OCI-LY1 (cell line): ENCODE measurements around the gene ZNF618.

ENCODE experiments used
- H2AFZ ChIP-seq: fragments of 200-600 bp; sonication (generic), shearing (Covaris generic); 2 replicates; pipeline ENCODE4 v1.6.0; 2014; ENCODE audit warnings: antibody characterized with exemption, mild to moderate bottlenecking, low read length
- H3F3A ChIP-seq: fragments of 200-600 bp; sonication (generic), shearing (Covaris generic); 2 replicates; pipeline ENCODE4 v1.6.0; 2014; ENCODE audit warnings: mild to moderate bottlenecking, antibody characterized with exemption, low read length, moderate library complexity; ENCODE audit not compliant: insufficient read depth
- H3K27ac ChIP-seq: fragments of 200-600 bp; sonication (generic); 2 replicates; pipeline ENCODE4 v1.5.1; 2014; ENCODE audit warnings: low read length, mixed run types, mild to moderate bottlenecking, low read depth; ENCODE audit not compliant: poor library complexity, severe bottlenecking
- H3K27me3 ChIP-seq: fragments of 200-600 bp; sonication (generic); 2 replicates; pipeline ENCODE4 v1.6.0; 2014; ENCODE audit warnings: antibody characterized with exemption, mild to moderate bottlenecking, low read length, moderate library complexity; ENCODE audit not compliant: insufficient read depth
- H3K36me3 ChIP-seq: fragments of 200-600 bp; sonication (generic); 2 replicates; pipeline ENCODE4 v1.6.1; 2014; ENCODE audit warnings: mild to moderate bottlenecking, antibody characterized with exemption, low read length, moderate library complexity, mixed read lengths; ENCODE audit not compliant: insufficient read depth
- H3K4me1 ChIP-seq: fragments of 200-600 bp; sonication (generic); 2 replicates; pipeline ENCODE4 v1.5.1; 2014; ENCODE audit warnings: mild to moderate bottlenecking, low read length, moderate library complexity; ENCODE audit not compliant: insufficient read depth, severe bottlenecking
- H3K4me2 ChIP-seq: fragments of 200-600 bp; sonication (generic), shearing (Covaris generic); 2 replicates; pipeline ENCODE4 v1.6.1; 2014; ENCODE audit warnings: low read length
- H3K4me3 ChIP-seq: fragments of 200-600 bp; sonication (generic); 2 replicates; pipeline ENCODE4 v1.5.1; 2014; ENCODE audit warnings: low read length, low read depth, mild to moderate bottlenecking, mixed read lengths; ENCODE audit not compliant: poor library complexity, severe bottlenecking
- H3K79me2 ChIP-seq: fragments of 200-600 bp; shearing (Covaris generic); 2 replicates; pipeline ENCODE4 v1.6.1; 2016; ENCODE audit warnings: mixed run types, low read length, mixed read lengths; ENCODE audit not compliant: insufficient read depth
- H3K9ac ChIP-seq: fragments of 200-600 bp; sonication (generic), shearing (Covaris generic); 2 replicates; pipeline ENCODE4 v1.6.1; 2014; ENCODE audit warnings: mild to moderate bottlenecking, low read length, mixed read lengths
- H3K9me2 ChIP-seq: fragments of 200-600 bp; sonication (generic), shearing (Covaris generic); 2 replicates; pipeline ENCODE4 v1.6.1; 2014; ENCODE audit warnings: low read depth, mild to moderate bottlenecking, low read length, mixed read lengths
- H3K9me3 ChIP-seq: fragments of 200-600 bp; shearing (Covaris generic); 2 replicates; pipeline ENCODE4 v1.6.1; 2014; ENCODE audit warnings: low read length, mixed read lengths
- H4K20me1 ChIP-seq: fragments of 200-600 bp; sonication (generic), shearing (Covaris generic); 2 replicates; pipeline ENCODE4 v1.6.0; 2016; ENCODE audit warnings: mild to moderate bottlenecking, low read length; ENCODE audit not compliant: insufficient read depth
- EZH2 ChIP-seq: fragments of 200-600 bp; sonication (generic), shearing (Covaris generic); IDR thresholded peaks from 2 replicates; pipeline ENCODE4 v1.8.0; 2017; ENCODE audit warnings: borderline replicate concordance, mixed run types, mild to moderate bottlenecking, antibody characterized with exemption, low read length, moderate library complexity, mixed read lengths
- TF ChIP-seq, protein P1 (sequence below): fragments of 200-600 bp; sonication (generic), shearing (Covaris generic); IDR thresholded peaks from 2 replicates; pipeline ENCODE4 v1.5.1; 2017; ENCODE audit warnings: mild to moderate bottlenecking, antibody characterized with exemption, low read length, moderate library complexity, mixed read lengths

ZNF618 gene

DNA sequence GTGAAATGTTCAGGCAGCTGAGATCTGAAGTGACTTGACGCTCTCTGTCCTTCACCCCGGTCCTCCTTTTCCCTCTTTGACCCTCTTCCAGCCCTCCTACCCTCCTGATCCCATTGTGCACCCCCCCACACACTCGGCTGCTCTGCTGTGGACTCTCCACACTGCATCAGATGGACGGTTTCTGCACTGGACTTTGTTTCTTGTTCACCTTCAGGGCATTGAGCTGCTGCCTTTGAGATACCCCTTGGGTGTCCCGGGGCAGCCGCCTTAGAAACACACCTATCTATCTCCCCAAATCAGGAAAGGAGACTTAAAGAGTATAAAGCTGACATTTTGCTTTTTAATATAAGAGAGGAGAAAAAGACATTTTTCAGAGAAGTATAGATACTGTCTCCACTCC lies 174.5 kb downstream of the ZNF618 start:
- no peak overlapping the region for H3K4me2 ChIP-seq
- H4K20me1 ChIP-seq = no peaks in the 10 kb centered on the region
- no peaks in the 10 kb centered on the region for H3K9me2 ChIP-seq

GRCh38 chr9:114051281-114051680 lies 175.2 kb downstream of the ZNF618 start:
- Histone ChIP-seq H3K9me3 (no peaks in the 10 kb centered on the region), H3K27ac (no peak overlapping the region), H3K4me1 (no peaks in the 10 kb centered on the region), H3K4me3 (no peak overlapping the region), H2AFZ (no peak overlapping the region), H3K9me2 (no peaks in the 10 kb centered on the region), H3K27me3 (no peaks in the 10 kb centered on the region), H3K36me3 (no peaks in the 10 kb centered on the region), H3K79me2 (no peaks in the 10 kb centered on the region), H3F3A (no peaks in the 10 kb centered on the region), H3K4me2 (no peak overlapping the region), H3K9ac (no peak overlapping the region), H4K20me1 (no peaks in the 10 kb centered on the region)
- TF ChIP-seq, protein P1, sequence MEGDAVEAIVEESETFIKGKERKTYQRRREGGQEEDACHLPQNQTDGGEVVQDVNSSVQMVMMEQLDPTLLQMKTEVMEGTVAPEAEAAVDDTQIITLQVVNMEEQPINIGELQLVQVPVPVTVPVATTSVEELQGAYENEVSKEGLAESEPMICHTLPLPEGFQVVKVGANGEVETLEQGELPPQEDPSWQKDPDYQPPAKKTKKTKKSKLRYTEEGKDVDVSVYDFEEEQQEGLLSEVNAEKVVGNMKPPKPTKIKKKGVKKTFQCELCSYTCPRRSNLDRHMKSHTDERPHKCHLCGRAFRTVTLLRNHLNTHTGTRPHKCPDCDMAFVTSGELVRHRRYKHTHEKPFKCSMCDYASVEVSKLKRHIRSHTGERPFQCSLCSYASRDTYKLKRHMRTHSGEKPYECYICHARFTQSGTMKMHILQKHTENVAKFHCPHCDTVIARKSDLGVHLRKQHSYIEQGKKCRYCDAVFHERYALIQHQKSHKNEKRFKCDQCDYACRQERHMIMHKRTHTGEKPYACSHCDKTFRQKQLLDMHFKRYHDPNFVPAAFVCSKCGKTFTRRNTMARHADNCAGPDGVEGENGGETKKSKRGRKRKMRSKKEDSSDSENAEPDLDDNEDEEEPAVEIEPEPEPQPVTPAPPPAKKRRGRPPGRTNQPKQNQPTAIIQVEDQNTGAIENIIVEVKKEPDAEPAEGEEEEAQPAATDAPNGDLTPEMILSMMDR = no peak
- no peak for TF ChIP-seq EZH2

More for the DNA sequence above, 174.5 kb downstream of the ZNF618 start:
- H3K4me1 ChIP-seq = no peaks in the 10 kb centered on the region
- no peaks in the 10 kb centered on the region for H3K9me3 ChIP-seq
- no peak overlapping the region for H3K4me3 ChIP-seq
- no peaks in the 10 kb centered on the region for H3K27me3 ChIP-seq
- H2AFZ ChIP-seq = no peak overlapping the region
- H3K27ac ChIP-seq = no peak overlapping the region
- H3K36me3 ChIP-seq = no peaks in the 10 kb centered on the region
- H3F3A ChIP-seq = no peaks in the 10 kb centered on the region
- H3K79me2 ChIP-seq = no peaks in the 10 kb centered on the region
- H3K9ac ChIP-seq = no peak overlapping the region
- TF ChIP-seq EZH2 = no peak
- TF ChIP-seq, protein P1 = no peak

DNA sequence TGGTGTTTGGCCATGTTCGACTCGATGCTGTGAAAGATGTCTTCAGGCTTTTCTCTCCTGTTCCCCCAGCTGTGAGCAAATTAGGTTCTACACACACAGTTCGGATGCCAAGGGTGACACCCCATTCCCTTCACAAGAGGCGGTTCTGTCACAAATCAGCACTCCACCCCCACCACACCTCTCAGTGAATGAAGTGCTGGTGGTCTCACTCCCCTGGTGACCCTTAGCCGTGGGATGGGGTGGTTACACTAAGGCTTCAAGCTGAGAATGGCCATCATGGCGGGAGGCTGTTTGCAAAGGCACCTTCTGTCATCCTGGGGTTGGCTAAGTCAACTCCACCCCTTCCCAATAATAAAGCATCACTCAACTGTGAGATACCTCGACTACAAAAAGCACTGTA lies 175.6 kb downstream of the ZNF618 start:
- H3K4me2 ChIP-seq = no peak overlapping the region
- H3K27ac ChIP-seq = no peak overlapping the region
- no peaks in the 10 kb centered on the region for H3K4me1 ChIP-seq
- H3K36me3 ChIP-seq = no peaks in the 10 kb centered on the region
- H3K27me3 ChIP-seq = no peaks in the 10 kb centered on the region
- no peak for TF ChIP-seq EZH2
- TF ChIP-seq, protein P1 = no peak
- no peaks in the 10 kb centered on the region for H3K79me2 ChIP-seq
- H3K9me2 ChIP-seq = no peaks in the 10 kb centered on the region
- no peak overlapping the region for H2AFZ ChIP-seq
- H3K9ac ChIP-seq = no peak overlapping the region
- no peaks in the 10 kb centered on the region for H3F3A ChIP-seq
- no peaks in the 10 kb centered on the region for H4K20me1 ChIP-seq
- H3K4me3 ChIP-seq = no peak overlapping the region
- H3K9me3 ChIP-seq = no peaks in the 10 kb centered on the region
